ENCODE measurements around the gene EP300. TPM values are rescaled to one million over a fixed set of nuclear protein-coding genes. Genes with fewer than 3 reads are reported as not detected.
"Not testable (repeated sequence)": the region's sequence is repeated elsewhere in the genome, so short reads cannot be mapped to it uniquely, and the experiment has no call there.

The EP300 gene
- total RNA-seq, 4 donors from 2014 or later: 142 to 155 (median 149) TPM

DNA sequence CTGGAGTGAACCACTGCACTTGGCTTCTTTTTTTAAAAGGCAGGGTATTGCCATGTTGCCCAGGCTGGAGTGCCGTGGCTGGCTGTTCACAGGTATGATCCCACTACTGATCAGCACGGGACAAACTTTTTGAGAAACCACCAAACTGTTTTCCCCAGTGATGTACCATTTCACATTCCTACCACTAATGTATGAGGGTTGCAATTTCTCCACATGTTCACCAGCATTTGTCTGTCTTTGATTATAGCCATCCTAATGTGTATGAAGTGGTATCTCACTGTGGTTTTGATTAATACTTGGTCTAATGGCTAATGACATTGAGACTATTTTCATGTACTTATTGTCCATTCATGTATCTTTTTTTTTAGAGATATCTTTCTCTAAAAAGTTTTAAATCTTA is 41.5 kb upstream of the EP300 start:
- TF ChIP-seq POLR2A (IDR thresholded peaks at IDR 0.05): no peak
- TF ChIP-seq, protein P1, sequence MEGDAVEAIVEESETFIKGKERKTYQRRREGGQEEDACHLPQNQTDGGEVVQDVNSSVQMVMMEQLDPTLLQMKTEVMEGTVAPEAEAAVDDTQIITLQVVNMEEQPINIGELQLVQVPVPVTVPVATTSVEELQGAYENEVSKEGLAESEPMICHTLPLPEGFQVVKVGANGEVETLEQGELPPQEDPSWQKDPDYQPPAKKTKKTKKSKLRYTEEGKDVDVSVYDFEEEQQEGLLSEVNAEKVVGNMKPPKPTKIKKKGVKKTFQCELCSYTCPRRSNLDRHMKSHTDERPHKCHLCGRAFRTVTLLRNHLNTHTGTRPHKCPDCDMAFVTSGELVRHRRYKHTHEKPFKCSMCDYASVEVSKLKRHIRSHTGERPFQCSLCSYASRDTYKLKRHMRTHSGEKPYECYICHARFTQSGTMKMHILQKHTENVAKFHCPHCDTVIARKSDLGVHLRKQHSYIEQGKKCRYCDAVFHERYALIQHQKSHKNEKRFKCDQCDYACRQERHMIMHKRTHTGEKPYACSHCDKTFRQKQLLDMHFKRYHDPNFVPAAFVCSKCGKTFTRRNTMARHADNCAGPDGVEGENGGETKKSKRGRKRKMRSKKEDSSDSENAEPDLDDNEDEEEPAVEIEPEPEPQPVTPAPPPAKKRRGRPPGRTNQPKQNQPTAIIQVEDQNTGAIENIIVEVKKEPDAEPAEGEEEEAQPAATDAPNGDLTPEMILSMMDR (IDR thresholded peaks at IDR 0.05): no peak
- no peaks in the 10 kb centered on the region for H3K27me3 ChIP-seq
- H3K9me3 ChIP-seq: no peaks in the 10 kb centered on the region
- H3K27ac ChIP-seq: no peak overlapping the region
- H3K4me3 ChIP-seq: no peak overlapping the region
- no peak for DNase-seq
- H3K36me3 ChIP-seq: no peaks in the 10 kb centered on the region
- no peaks in the 10 kb centered on the region for H3K4me1 ChIP-seq

DNA sequence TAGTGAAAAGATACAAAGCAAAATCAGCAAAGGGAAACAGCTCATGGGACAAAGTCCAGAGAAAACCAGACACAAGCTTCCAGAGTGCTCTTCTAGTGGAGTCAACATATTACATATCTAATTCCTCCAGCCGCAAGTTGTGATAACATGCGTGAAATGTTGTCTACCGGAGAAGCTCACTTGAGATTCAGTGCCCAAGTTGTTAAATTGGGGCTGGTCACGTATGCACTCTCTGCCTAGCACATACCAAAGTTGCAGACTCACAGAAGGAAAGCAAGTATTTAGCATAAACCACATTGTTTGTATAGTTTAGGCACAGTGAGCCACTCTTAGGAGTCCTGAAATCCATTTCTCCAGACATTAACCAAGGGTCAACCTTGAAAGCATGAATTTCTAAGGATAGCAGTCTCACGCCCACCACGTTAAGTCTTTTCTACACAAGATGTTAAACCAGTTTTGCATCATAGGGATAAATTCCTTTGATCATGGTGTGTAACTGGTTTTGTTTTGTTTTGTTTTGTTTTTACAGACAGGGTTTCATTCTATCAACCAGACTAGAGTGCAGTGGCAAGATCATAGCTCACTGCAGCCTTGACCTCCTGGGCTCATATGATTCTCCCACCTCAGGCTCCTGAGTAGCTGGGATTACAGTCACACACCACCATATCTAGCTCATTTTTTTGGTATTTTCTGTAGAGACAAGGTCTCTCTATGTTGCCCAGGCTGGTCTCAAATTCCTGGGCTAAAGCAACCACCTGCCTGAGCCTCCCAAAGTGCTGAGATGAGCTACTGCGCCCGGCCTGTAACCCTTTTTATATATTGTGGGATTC is 39.5 kb upstream of the EP300 start:
- Histone ChIP-seq H3K27me3 (no peaks in the 10 kb centered on the region), H3K36me3 (no peaks in the 10 kb centered on the region), H3K9me3 (no peaks in the 10 kb centered on the region), H3K4me1 (no peaks in the 10 kb centered on the region), H3K27ac (peak overlapping the region in 1 of 4 donors; percentile 4), H3K4me3 (no peak overlapping the region)
- DNase-seq: no peak
- TF ChIP-seq, protein P1 (IDR thresholded peaks at IDR 0.05): no peak
- TF ChIP-seq POLR2A (IDR thresholded peaks at IDR 0.05): no peak

- H3K27ac ChIP-seq: no peak overlapping the region
Observed at GRCh38 chr22:41057076-41057475, 35.3 kb upstream of the EP300 start.

DNA sequence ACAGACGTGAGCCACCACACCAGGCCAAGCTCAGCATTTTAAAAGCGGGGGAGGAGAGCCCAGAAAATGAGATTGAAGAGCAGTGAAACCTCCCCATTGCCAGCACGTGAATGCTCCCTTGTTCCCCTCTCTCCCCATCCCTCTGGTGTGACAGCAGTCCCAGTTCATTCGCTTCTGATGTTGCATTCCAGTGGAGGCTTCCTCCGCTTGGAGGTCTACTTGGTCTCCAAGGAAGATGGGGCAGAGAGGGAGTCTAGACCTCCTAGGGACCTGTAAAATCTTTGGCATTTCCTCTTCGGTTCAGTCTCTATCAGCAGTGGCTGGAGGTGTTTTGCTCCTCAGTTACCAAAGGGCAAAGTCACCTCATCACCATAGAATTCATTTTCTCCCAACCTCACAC is 30.2 kb upstream of the EP300 start:
- Histone ChIP-seq H3K4me3 (no peak overlapping the region), H3K36me3 (no peaks in the 10 kb centered on the region), H3K9me3 (no peaks in the 10 kb centered on the region), H3K27me3 (no peaks in the 10 kb centered on the region), H3K27ac (no peak overlapping the region), H3K4me1 (no peaks in the 10 kb centered on the region)
- DNase-seq: no peak
- TF ChIP-seq, protein P1 (IDR thresholded peaks at IDR 0.05): no peak
- no peak for TF ChIP-seq POLR2A (IDR thresholded peaks at IDR 0.05)

More at GRCh38 chr22:41057076-41057475, 35.3 kb upstream of the EP300 start:
- H3K36me3 ChIP-seq: no peaks in the 10 kb centered on the region
- TF ChIP-seq, protein P1 (IDR thresholded peaks at IDR 0.05): no peak
- TF ChIP-seq POLR2A (IDR thresholded peaks at IDR 0.05): no peak
- no peaks in the 10 kb centered on the region for H3K27me3 ChIP-seq
- H3K4me3 ChIP-seq: no peak overlapping the region
- DNase-seq: no peak
- H3K9me3 ChIP-seq: no peaks in the 10 kb centered on the region
- no peaks in the 10 kb centered on the region for H3K4me1 ChIP-seq

DNA sequence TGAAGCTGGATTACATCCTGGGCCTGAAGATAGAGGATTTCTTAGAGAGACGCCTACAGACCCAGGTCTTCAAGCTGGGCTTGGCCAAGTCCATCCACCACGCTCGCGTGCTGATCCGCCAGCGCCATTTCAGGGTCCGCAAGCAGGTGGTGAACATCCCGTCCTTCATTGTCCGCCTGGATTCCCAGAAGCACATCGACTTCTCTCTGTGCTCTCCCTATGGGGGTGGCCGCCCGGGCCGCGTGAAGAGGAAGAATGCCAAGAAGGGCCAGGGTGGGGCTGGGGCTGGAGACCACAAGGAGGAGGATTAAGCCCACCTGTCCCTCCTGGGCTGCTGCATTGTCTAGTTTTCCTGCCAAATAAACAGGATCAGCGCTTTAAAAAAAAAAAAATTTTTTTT is 28.1 kb upstream of the EP300 start:
- H3K9me3 ChIP-seq, DNase-seq, H3K4me1 ChIP-seq, H3K36me3 ChIP-seq, H3K27me3 ChIP-seq, H3K4me3 ChIP-seq, H3K27ac ChIP-seq: not testable (repeated sequence)

DNA sequence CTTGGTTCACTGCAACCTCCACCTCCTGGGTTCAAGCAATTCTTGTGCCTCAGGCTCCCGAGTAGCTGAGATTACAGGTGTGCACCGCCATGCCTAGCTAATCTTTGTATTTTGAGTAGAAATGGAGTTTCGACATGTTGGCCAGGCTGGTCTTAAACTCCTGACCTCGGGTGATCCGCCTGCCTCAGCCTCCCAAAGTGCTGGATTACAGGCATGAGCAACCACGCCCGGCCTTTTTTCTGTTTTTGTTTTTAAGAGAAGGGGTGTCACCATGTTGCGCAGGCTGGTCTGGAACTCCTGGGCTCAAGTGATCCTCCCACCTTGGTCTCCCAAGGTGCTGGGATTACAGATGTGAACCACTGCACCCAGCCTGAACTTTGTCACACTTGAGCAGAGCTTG is 26.1 kb upstream of the EP300 start:
- H3K9me3 ChIP-seq, H3K27me3 ChIP-seq, H3K4me3 ChIP-seq, H3K36me3 ChIP-seq, DNase-seq, H3K27ac ChIP-seq, H3K4me1 ChIP-seq: not testable (repeated sequence)

DNA sequence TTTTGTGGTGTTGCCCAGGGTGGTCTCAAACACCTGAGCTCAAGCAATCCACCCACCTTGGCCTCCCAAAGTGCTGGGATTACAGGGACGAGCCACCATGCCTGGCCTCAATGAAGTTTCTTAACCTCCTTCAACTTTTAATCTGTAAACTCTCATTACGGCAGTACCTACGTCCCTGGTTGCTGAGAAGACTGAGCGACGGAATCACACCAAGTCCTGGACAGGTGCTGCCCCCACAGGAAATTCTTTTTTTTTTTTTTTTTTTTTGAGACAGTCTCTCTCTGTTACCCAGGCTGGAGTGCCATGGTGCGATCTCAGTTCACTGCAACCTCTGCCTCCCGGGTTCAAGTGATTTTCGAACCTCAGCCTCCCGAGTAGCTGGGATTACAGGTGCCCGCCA is 24.4 kb upstream of the EP300 start:
- H3K4me1 ChIP-seq, H3K4me3 ChIP-seq, DNase-seq, H3K9me3 ChIP-seq, H3K27me3 ChIP-seq, H3K36me3 ChIP-seq: not testable (repeated sequence)
- peak overlapping the region in 1 of 4 donors; percentile 81 for H3K27ac ChIP-seq
